Muscle of leg (tissue), 11 donors: ENCODE data around the gene PHETA2. TPM values are rescaled to one million over a fixed set of nuclear protein-coding genes. Genes with fewer than 3 reads are reported as not detected.

Experiments
- DNase-seq: peaks from one replicate; pipeline ENCODE4 v3.0.0; 2013
- H3K27ac ChIP-seq: one replicate; pipeline ENCODE4 v1.5.1; 2013; ENCODE audit warnings: mild to moderate bottlenecking, low read length, control low read depth
- H3K27me3 ChIP-seq: one replicate; pipeline ENCODE4 v1.6.1; 2013; ENCODE audit warnings: low read length; ENCODE audit not compliant: control insufficient read depth, insufficient read depth
- H3K36me3 ChIP-seq: one replicate; pipeline ENCODE4 v1.6.1; 2013; ENCODE audit warnings: low read length; ENCODE audit not compliant: control insufficient read depth, insufficient read depth
- H3K4me1 ChIP-seq: one replicate; pipeline ENCODE4 v1.6.1; 2013; ENCODE audit warnings: low read length; ENCODE audit not compliant: control insufficient read depth, insufficient read depth
- H3K4me3 ChIP-seq: one replicate; pipeline ENCODE4 v1.5.1; 2013; ENCODE audit warnings: low read length, control low read depth
- H3K9me3 ChIP-seq: replicated peaks from 2 replicates; pipeline ENCODE4 v1.6.1; 2013; ENCODE audit warnings: low read depth, low read length; ENCODE audit not compliant: control insufficient read depth
- WGBS: methylation state at CpG from one replicate; pipeline ENCODE4 v1.1.5; 2013; ENCODE audit warnings: missing lambda C conversion rate; ENCODE audit not compliant: insufficient coverage; 5-methylcytosine and 5-hydroxymethylcytosine counted together
- polyA plus RNA-seq, 8 donors: library from polyadenylated mRNA; unstranded; fragments of 120-200 nt; gene quantifications; one replicate each; pipeline versions ENCODE4 v1.2.1 to v1.2.3, GENCODE V29; 2013; ENCODE audit warnings: inconsistent platforms in 1 of 8, low replicate concordance in 1 of 8; ENCODE audit not compliant: insufficient read length in 8 of 8, insufficient read depth in 1 of 8
- total RNA-seq: library from RNA; stranded (reverse); fragments of 120-200 nt; gene quantifications from one replicate; pipeline ENCODE4 v1.2.4, GENCODE V29; 2013

PHETA2 gene
- total and polyA plus RNA-seq, 9 donors = 18.0 to 32.1 (median 25.2) TPM

DNA sequence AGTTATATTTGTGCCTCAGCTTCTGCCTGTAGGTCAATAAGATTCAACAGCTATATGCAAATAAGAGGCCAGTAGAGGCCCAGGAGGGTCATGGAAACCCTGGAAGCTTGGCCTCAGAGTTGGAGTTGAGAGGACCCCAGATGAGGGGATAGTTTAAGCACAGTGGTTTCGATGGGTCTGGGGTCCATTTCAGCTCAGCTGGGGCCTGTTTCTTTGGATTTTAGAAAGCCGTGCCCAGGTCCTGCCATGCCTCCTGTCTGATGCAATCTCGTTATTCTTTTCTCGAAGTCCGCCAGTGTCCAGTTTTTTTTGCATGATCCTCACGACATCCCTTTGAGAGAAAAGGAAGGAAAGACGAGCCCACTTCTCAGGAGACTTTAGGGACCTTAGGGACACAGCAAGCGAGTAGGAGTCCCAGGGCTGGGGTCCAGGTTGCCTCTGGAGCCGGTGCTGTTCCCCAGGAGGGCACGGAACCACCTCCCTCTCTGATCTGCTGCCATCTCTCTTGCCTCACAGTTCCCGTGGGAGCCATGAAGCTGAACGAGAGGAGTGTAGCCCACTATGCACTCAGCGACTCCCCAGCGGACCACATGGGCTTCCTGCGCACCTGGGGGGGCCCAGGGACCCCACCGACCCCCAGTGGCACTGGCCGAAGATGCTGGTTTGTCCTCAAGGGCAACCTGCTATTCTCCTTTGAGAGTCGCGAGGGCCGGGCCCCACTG, 2.9 kb downstream of the PHETA2 start:
- Histone ChIP-seq H3K27ac (peak overlapping the region; percentile 17), H3K4me3 (no peak overlapping the region)

GRCh38 chr22:42077486-42078125, 3.6 kb downstream of the PHETA2 start:
- H3K36me3 ChIP-seq = peaks cover 37% of the 10 kb centered on the region
- peak overlapping the region; percentile 100 for H3K27ac ChIP-seq
- 82% methylated on average over 18 of the region's 21 CpGs for WGBS

More for the DNA sequence above, 2.9 kb downstream of the PHETA2 start:
- H3K27me3 ChIP-seq = no peaks in the 10 kb centered on the region
- H3K4me1 ChIP-seq = peaks cover 45% of the 10 kb centered on the region
- H3K9me3 ChIP-seq = no peaks in the 10 kb centered on the region
- peaks cover 32% of the 10 kb centered on the region for H3K36me3 ChIP-seq
- no peak for DNase-seq
- WGBS = 77% methylated on average over 20 of the region's 20 CpGs

DNA sequence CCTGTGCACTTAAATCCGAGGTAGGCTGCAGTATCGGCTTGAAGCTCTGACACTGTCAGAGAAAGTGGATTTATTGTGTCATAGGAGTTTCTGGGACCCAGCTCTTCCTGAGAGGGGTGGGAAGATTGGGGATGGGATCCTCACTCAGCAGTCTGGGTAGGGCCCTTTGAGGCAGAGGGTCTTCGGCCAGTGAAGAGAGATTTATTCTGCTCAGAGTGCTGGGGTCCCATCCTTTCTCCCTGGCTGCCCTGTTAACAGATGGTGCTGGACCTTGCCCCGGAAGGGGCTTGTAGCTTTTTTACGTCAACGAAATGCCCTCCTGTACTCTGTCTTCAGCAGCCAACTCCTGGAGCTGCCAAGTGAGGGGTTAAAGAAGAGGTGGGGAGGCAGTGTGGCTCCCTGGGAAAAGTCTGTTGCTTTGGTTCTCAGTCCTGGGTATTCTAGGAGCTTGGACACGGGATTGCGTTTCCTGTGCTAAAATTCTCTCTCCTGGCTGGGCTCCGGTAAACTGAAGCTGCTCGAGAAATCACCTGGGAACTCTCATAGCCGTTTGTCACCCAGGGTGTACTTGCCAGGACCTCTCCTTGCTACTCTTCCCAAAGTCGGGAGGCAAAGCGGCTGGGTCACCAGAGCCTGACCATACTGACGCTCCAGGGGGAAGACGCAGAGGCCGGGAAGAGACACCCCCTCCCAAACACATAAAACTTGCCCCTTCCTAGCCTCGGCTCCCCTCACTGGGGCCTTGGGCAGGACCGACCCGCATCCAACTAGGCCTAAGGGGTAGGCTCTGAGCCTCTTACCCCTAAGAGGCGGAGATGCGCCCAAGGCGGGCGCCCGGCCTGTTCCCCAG, 4.6 kb downstream of the PHETA2 start:
- Histone ChIP-seq H3K36me3 (peaks cover 47% of the 10 kb centered on the region), H3K27ac (peak overlapping the region; percentile 100), H3K4me1 (peaks cover 42% of the 10 kb centered on the region), H3K4me3 (peak overlapping the region; percentile 79), H3K9me3 (no peaks in the 10 kb centered on the region), H3K27me3 (no peaks in the 10 kb centered on the region)
- WGBS = 21% methylated on average over 18 of the region's 24 CpGs
- peak; percentile 60 for DNase-seq

More at GRCh38 chr22:42077486-42078125, 3.6 kb downstream of the PHETA2 start:
- DNase-seq = no peak
- no peak overlapping the region for H3K4me3 ChIP-seq
- H3K27me3 ChIP-seq = no peaks in the 10 kb centered on the region
- H3K4me1 ChIP-seq = peaks cover 45% of the 10 kb centered on the region
- H3K9me3 ChIP-seq = no peaks in the 10 kb centered on the region

DNA sequence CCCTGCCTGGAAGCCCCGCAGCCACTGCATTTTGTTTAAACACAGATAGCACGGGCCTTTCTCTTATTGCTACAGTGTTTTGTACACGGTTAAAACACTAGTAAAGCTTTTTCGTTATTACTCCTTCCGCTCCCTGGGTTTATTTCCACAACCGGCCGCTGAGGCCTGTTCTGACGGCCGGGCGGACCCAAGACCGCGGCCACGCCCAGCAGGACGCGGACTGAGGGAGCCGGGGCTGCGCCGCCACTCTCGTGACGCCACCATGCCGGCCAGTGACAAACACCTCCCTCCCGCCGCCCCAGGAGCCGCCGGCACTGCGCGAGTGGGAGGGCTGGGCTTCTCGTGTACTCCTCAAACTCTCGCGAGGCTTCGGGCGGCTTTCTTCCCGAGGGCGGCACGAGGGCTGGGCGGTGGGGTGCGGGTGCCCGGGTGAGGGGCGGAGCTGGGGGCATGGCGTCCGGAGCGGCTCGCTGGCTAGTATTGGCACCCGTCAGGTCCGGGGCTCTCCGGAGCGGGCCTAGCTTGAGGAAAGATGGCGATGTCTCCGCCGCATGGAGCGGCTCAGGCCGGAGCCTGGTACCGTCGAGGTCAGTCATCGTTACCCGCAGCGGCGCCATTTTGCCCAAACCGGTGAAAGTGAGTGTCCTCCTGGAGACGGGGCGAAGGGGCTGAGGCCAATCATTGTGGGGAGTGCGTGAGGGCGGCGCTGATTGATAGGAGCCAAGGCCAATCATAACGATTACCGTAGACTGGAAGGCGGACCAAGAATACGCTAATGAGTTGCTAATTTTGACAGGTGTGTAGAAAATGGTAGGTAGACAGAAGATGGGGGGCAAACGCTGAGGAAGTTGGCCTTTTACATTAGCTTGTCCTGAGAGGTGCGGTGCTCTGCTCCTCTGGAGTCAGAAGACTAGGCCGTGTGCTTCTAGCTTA, 5.5 kb downstream of the PHETA2 start, which contains the start of gene SMDT1:
SMDT1 (plus strand) TSS at position 382 of the 933 bp plus-strand sequence; CDS start at position 451, 69 bp downstream.
- WGBS = under 1% methylated on average over 66 of the region's 71 CpGs
- Histone ChIP-seq H3K36me3 (peaks cover 56% of the 10 kb centered on the region), H3K27ac (peak within 1 kb of the TSS; percentile 100)

DNA sequence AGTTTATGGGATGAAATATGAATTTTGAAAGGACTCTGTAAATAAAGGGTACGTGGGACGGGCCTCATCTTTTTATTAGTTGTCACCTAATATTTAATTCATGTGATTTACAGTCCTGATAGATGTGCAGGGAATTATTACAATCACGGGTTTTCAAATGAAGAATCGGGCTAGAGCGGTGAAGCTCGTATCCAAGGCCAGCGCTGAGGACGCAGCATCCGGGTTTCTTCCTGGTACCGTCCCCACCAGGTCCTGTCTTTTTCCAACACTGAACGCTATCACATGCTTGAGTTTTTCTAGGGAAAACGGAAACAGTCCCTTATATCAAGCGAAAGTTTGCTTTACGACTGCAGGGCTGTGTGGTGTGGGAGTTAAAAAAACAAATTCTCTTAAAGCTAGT, 6.2 kb downstream of the PHETA2 start:
- DNase-seq = peak; percentile 72
- Histone ChIP-seq H3K4me1 (peaks cover 26% of the 10 kb centered on the region), H3K4me3 (peak overlapping the region; percentile 79), H3K27me3 (no peaks in the 10 kb centered on the region), H3K36me3 (peaks cover 63% of the 10 kb centered on the region), H3K27ac (peak overlapping the region; percentile 100), H3K9me3 (no peaks in the 10 kb centered on the region)
- 0% methylated on average over 1 of the region's 14 CpGs for WGBS

More for the DNA sequence above, 5.5 kb downstream of the PHETA2 start, which contains the start of gene SMDT1:
- Histone ChIP-seq H3K27me3 (no peaks in the 10 kb centered on the region), H3K4me1 (peaks cover 33% of the 10 kb centered on the region), H3K9me3 (no peaks in the 10 kb centered on the region), H3K4me3 (peak within 1 kb of the TSS; percentile 79)
- DNase-seq = peak; percentile 99

DNA sequence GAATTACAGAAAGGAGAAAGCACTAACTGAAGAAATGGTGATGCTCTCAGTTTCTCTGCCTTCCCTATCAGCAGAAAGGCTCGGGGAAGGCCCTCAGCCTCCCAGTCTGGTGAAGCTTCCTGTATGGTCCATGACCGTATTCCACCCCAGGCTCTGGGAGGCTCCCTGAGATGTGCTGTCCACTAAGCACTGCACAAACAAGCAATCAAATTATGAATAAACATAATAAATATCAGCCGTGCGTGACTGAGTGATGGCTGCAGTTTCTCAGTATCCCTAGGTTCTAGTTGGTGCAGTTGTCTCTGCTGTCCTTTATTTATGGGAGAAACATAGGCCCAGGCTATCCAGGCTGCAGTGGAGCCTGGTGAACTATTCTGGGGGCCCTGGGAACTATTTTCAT, 9.1 kb downstream of the PHETA2 start:
- no CpG with 5 or more reads among the region's 4 CpGs for WGBS
- Histone ChIP-seq H3K27ac (no peak overlapping the region), H3K9me3 (no peaks in the 10 kb centered on the region), H3K4me3 (no peak overlapping the region), H3K36me3 (peaks cover 59% of the 10 kb centered on the region), H3K27me3 (no peaks in the 10 kb centered on the region), H3K4me1 (peaks cover 14% of the 10 kb centered on the region)
- DNase-seq = no peak

DNA sequence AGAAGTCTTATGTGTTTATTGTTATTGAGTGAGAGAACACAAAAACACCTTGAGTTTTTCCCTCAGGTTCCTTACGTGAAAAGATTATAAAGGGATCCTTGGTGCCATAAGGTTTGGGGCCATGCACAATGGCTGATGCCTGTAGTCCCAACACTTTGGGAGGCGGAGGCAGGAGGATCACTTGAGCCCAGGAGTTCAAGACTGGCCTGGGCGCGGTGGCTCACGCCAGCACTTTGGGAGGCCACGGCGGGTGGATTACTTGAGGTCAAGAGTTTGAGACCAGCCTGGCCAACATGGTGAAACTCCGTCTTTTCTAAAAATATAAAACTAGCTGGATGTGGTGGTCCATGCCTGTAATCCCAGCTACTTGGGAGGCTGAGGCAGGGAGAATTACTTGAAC, 10.8 kb downstream of the PHETA2 start:
- H3K4me3 ChIP-seq = no peak overlapping the region
- peaks cover 3% of the 10 kb centered on the region for H3K9me3 ChIP-seq
- 92% methylated on average over 6 of the region's 8 CpGs for WGBS
- DNase-seq = no peak
- no peak overlapping the region for H3K27ac ChIP-seq
- peaks cover 14% of the 10 kb centered on the region for H3K4me1 ChIP-seq
- no peaks in the 10 kb centered on the region for H3K27me3 ChIP-seq
- peaks cover 64% of the 10 kb centered on the region for H3K36me3 ChIP-seq

- peaks cover 11% of the 10 kb centered on the region for H3K4me1 ChIP-seq
- peaks cover 3% of the 10 kb centered on the region for H3K9me3 ChIP-seq
- peaks cover 64% of the 10 kb centered on the region for H3K36me3 ChIP-seq
- DNase-seq = no peak
- no peak overlapping the region for H3K4me3 ChIP-seq
- WGBS = 62% methylated on average over 4 of the region's 6 CpGs
- H3K27me3 ChIP-seq = no peaks in the 10 kb centered on the region
- no peak overlapping the region for H3K27ac ChIP-seq
These were observed 12.0 kb downstream of the PHETA2 start for GRCh38 chr22:42086051-42086450.
